H1 (cell line): Measurements from ENCODE around the gene TBC1D22A. TPM values are rescaled to one million over a fixed set of nuclear protein-coding genes. Genes with fewer than 3 reads are reported as not detected.

Experiments
- CTCF ChIA-PET: fragments of 300-600 bp; sonication (Branson Sonifier 250); formaldehyde crosslinking; loops from one replicate; lab custom pipeline; 2021; ENCODE audit not compliant: partially characterized antibody; lab: Charles Lee
- POLR2A ChIA-PET: fragments of 300-600 bp; sonication (Branson Sonifier 250); formaldehyde crosslinking; loops from one replicate; lab custom pipeline; 2021; ENCODE audit warnings: inconsistent platforms; ENCODE audit not compliant: partially characterized antibody; lab: Charles Lee
- DNase-seq, 2 experiments: peaks; one replicate each; pipeline versions ENCODE4 v3.0.0 to v3.0.0-alpha.2; 2010 to 2022; ENCODE audit warnings: low spot score in 2 of 2, low read depth in 1 of 2, mixed read lengths in 1 of 2
- FAIRE-seq: peaks from 2 replicates; lab custom pipeline; 2011; peaks lifted over from hg19 to GRCh38; lab: Jason Lieb, UNC
- H2AFZ ChIP-seq: 2 replicates; pipeline ENCODE4 v1.8.1; 2012; ENCODE audit warnings: low read length, inconsistent platforms
- H2AK5ac ChIP-seq: 2 replicates; pipeline ENCODE4 v1.6.1; 2013; ENCODE audit warnings: low read depth, low read length
- H2BK120ac ChIP-seq: replicated peaks from 2 replicates; pipeline ENCODE3; 2013; ENCODE audit warnings: low read depth, low read length, inconsistent platforms
- H2BK12ac ChIP-seq: 2 replicates; pipeline ENCODE4 v1.6.1; 2013; ENCODE audit warnings: low read depth, low read length
- H2BK15ac ChIP-seq: 2 replicates; pipeline ENCODE4 v1.6.1; 2013; ENCODE audit warnings: low read length
- H2BK20ac ChIP-seq: 2 replicates; pipeline ENCODE4 v1.6.1; 2013; ENCODE audit warnings: low read length
- H2BK5ac ChIP-seq: 2 replicates; pipeline ENCODE4 v1.6.1; 2013; ENCODE audit warnings: low read depth, low read length
- H3K14ac ChIP-seq: 2 replicates; pipeline ENCODE4 v1.6.1; 2013; ENCODE audit warnings: inconsistent platforms; ENCODE audit not compliant: insufficient read length
- H3K18ac ChIP-seq: 2 replicates; pipeline ENCODE4 v1.6.1; 2013; ENCODE audit warnings: low read length; ENCODE audit errors: extremely low read depth
- H3K23ac ChIP-seq: 2 replicates; pipeline ENCODE4 v1.6.1; 2013; ENCODE audit warnings: inconsistent platforms; ENCODE audit not compliant: insufficient read length
- H3K23me2 ChIP-seq: 2 replicates; pipeline ENCODE4 v1.6.1; 2013; ENCODE audit warnings: low read depth, low read length
- H3K27ac ChIP-seq: 2 replicates; pipeline ENCODE4 v1.6.1; 2011; ENCODE audit warnings: low read depth, low read length, inconsistent platforms
- H3K27me3 ChIP-seq, 4 experiments: replicated peaks in 1 of 4; 1 replicate in 1 of 4; 2 replicates in 3 of 4; pipeline versions ENCODE4 v1.6.1 to v1.8.1; 2011 to 2013; ENCODE audit warnings: low read length in 3 of 4, mild to moderate bottlenecking in 3 of 4, inconsistent platforms in 2 of 4, mixed read lengths in 2 of 4, moderate library complexity in 1 of 4; ENCODE audit not compliant: control insufficient read depth in 3 of 4, insufficient read depth in 3 of 4; ENCODE audit errors: extremely low read depth in 1 of 4
- H3K36me3 ChIP-seq, 4 experiments: 2 replicates each; pipeline versions ENCODE4 v1.6.1 to v1.8.1; 2011 to 2013; ENCODE audit warnings: mild to moderate bottlenecking in 4 of 4, low read length in 3 of 4, moderate library complexity in 2 of 4, control low read depth in 1 of 4, inconsistent platforms in 1 of 4; ENCODE audit not compliant: insufficient read depth in 4 of 4, control insufficient read depth in 2 of 4
- H3K4ac ChIP-seq: replicated peaks from 2 replicates; pipeline ENCODE3; 2013; ENCODE audit warnings: low read length, low read depth, mixed read lengths, inconsistent platforms; ENCODE audit not compliant: insufficient read length
- H3K4me1 ChIP-seq, 4 experiments: replicated peaks in 1 of 4; 1 replicate in 1 of 4; 2 replicates in 3 of 4; pipeline versions ENCODE4 v1.6.1 to v1.8.1; 2011 to 2013; ENCODE audit warnings: low read length in 3 of 4, inconsistent platforms in 2 of 4, mixed read lengths in 1 of 4; ENCODE audit not compliant: insufficient read depth in 4 of 4, control insufficient read depth in 3 of 4
- H3K4me2 ChIP-seq, 2 experiments: 2 replicates each; pipeline versions ENCODE4 v1.6.1 to v1.8.1; 2011 to 2013; ENCODE audit warnings: low read depth in 2 of 2, low read length in 2 of 2, control low read depth in 1 of 2, inconsistent platforms in 1 of 2, mild to moderate bottlenecking in 1 of 2; ENCODE audit not compliant: insufficient read depth in 1 of 2
- H3K4me3 ChIP-seq, 4 experiments: fragments of 200-600, 300-600 bp in 1 of 4; sonication (generic), shearing (Covaris generic), sonication (Bioruptor Twin) in 1 of 4; 2 replicates each; pipeline versions ENCODE4 v1.5.1 to v1.8.1; 2011 to 2016; ENCODE audit warnings: low read length in 4 of 4, low read depth in 3 of 4, control low read depth in 2 of 4, inconsistent platforms in 2 of 4, mild to moderate bottlenecking in 2 of 4, mixed read lengths in 1 of 4, moderate library complexity in 1 of 4; ENCODE audit not compliant: insufficient read depth in 2 of 4; ENCODE audit errors: extremely low read depth in 1 of 4
- H3K56ac ChIP-seq: replicated peaks from 2 replicates; pipeline ENCODE3; 2013; ENCODE audit warnings: low read depth, mild to moderate bottlenecking, mixed read lengths, low read length, inconsistent platforms; ENCODE audit not compliant: insufficient read length
- H3K79me1 ChIP-seq: 2 replicates; pipeline ENCODE4 v1.6.1; 2013; ENCODE audit warnings: low read depth, low read length, control low read depth
- H3K79me2 ChIP-seq, 2 experiments: 2 replicates each; pipeline versions ENCODE4 v1.6.1 to v1.8.1; 2012 to 2013; ENCODE audit warnings: low read length in 2 of 2, mild to moderate bottlenecking in 2 of 2, inconsistent platforms in 1 of 2; ENCODE audit not compliant: insufficient read depth in 2 of 2, control insufficient read depth in 1 of 2
- H3K9ac ChIP-seq, 4 experiments: replicated peaks in 1 of 4; 1 replicate in 1 of 4; 2 replicates in 3 of 4; pipeline versions ENCODE4 v1.6.1 to v1.8.1; 2011 to 2013; ENCODE audit warnings: low read depth in 3 of 4, low read length in 3 of 4, control low read depth in 2 of 4, mild to moderate bottlenecking in 2 of 4, moderate library complexity in 2 of 4, inconsistent platforms in 1 of 4; ENCODE audit errors: extremely low read depth in 1 of 4
- H3K9me3 ChIP-seq, 2 experiments: 2 replicates each; pipeline versions ENCODE4 v1.6.1 to v1.8.1; 2012 to 2013; ENCODE audit warnings: mild to moderate bottlenecking in 2 of 2, moderate library complexity in 2 of 2, control low read depth in 1 of 2, inconsistent platforms in 1 of 2, low read depth in 1 of 2, low read length in 1 of 2, mixed read lengths in 1 of 2; ENCODE audit not compliant: insufficient read depth in 2 of 2
- H4K20me1 ChIP-seq, 2 experiments: replicated peaks in 1 of 2; 2 replicates each; pipeline versions ENCODE3 to v1.8.1; 2011 to 2013; ENCODE audit warnings: inconsistent platforms in 2 of 2, low read length in 2 of 2, mild to moderate bottlenecking in 1 of 2; ENCODE audit not compliant: insufficient read depth in 2 of 2, control insufficient read depth in 1 of 2
- H4K5ac ChIP-seq: 2 replicates; pipeline ENCODE4 v1.6.1; 2013; ENCODE audit warnings: low read length, low read depth, mixed read lengths, inconsistent platforms; ENCODE audit not compliant: insufficient read length
- H4K8ac ChIP-seq: 2 replicates; pipeline ENCODE4 v1.8.0; 2013; ENCODE audit warnings: mild to moderate bottlenecking, moderate library complexity, low read length, inconsistent platforms; ENCODE audit not compliant: insufficient read depth; ENCODE audit errors: extremely low read depth
- H4K91ac ChIP-seq: replicated peaks from 2 replicates; pipeline ENCODE3; 2013; ENCODE audit warnings: low read length, mixed read lengths, inconsistent platforms; ENCODE audit not compliant: insufficient read length
- CREB1 ChIP-seq: IDR thresholded peaks from 2 replicates; pipeline ENCODE4 v1.6.1; 2012; ENCODE audit warnings: inconsistent platforms
- CTBP2 ChIP-seq: IDR thresholded peaks from 2 replicates; pipeline ENCODE4 v1.7.0; 2011; ENCODE audit warnings: borderline replicate concordance, mild to moderate bottlenecking, moderate library complexity, mixed read lengths, low read length; ENCODE audit not compliant: insufficient read depth, insufficient read length
- RAD21 ChIP-seq, 2 experiments: IDR thresholded peaks in 1 of 2; conservative IDR thresholded peaks in 1 of 2; 2 replicates each; pipeline ENCODE4 v1.6.1; 2011; ENCODE audit warnings: low read depth in 2 of 2, low read length in 2 of 2, improper control_type of control experiment in 1 of 2, inconsistent platforms in 1 of 2, mild to moderate bottlenecking in 1 of 2, moderate library complexity in 1 of 2
- SP2 ChIP-seq: IDR thresholded peaks from 2 replicates; pipeline ENCODE4 v1.6.1; 2012; ENCODE audit warnings: mild to moderate bottlenecking, low read length, inconsistent platforms
- WGBS, 2 experiments: shearing (Covaris generic) in 1 of 2; methylation state at CpG; one replicate each; pipeline versions ENCODE4 v1.1.6 to v1.1.7; 2013 to 2015; ENCODE audit warnings: low lambda C conversion rate in 2 of 2, mixed read lengths in 2 of 2, inconsistent platforms in 1 of 2, low coverage in 1 of 2, missing lambda C conversion rate in 1 of 2; ENCODE audit not compliant: insufficient replicate concordance in 2 of 2, insufficient coverage in 1 of 2, insufficient read length in 1 of 2; ENCODE audit errors: extremely low coverage in 1 of 2, missing lambda C conversion rate in 1 of 2; 5-methylcytosine and 5-hydroxymethylcytosine counted together
- polyA plus RNA-seq, 7 experiments: library from polyadenylated mRNA; depleted of rRNA in 3 of 7; stranded (reverse) in 5 of 7; unstranded in 2 of 7; fragments of >200 nt in 5 of 7; fragments of 200-250 nt in 2 of 7; gene quantifications; 1 replicate in 5 of 7; 2 replicates in 1 of 7; 4 replicates in 1 of 7; pipeline versions ENCODE4 v1.2.1 to v1.2.3, GENCODE V29; 2011 to 2013; ENCODE audit warnings: missing spikeins in 2 of 7, mixed read lengths in 2 of 7
- total RNA-seq: library from RNA; stranded (reverse); fragmentation: NEBNext Ultra II Directional; extraction: Animal tissue kit (Norgen Biotek cat#: 25700); gene quantifications from 2 replicates; pipeline ENCODE4 v1.2.1, GENCODE V29; 2021
- TF ChIP-seq, protein P1 (sequence below), 3 experiments: IDR thresholded peaks; 1 replicate in 2 of 3; 2 replicates in 1 of 3; pipeline versions ENCODE4 v1.5.1 to v1.6.1; 2011; ENCODE audit warnings: low read length in 3 of 3, mild to moderate bottlenecking in 3 of 3, inconsistent platforms in 2 of 3, low read depth in 1 of 3, moderate library complexity in 1 of 3; ENCODE audit not compliant: insufficient read depth in 1 of 3; ENCODE audit errors: control extremely low read depth in 1 of 3

The TBC1D22A gene
- total and polyA plus RNA-seq, 2 of the 8 experiments (the other 6 are each of a cell fraction or from before 2014, with no cell fraction given), result 11.9 to 18.4 TPM

DNA sequence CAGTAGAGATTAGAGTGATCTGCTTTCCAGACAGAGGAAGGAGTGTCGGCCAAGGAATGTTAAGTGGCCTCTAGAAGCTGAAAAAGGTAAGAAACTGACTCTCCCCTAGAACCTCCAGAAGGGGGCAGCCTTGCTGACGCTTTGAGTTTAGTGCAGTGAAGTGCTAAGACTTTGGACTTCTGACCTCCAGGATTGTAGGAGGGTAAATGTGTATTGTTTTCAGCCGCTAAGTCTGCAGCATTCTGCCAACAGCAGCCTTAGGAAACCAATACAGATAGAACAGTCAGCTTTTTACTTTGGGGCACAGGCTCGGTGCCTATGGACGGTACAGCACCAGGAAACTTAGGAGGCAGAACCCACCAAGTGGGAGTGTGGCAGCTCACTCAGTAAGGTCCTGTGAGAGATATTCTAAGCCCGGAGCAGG lies 3.6 kb upstream of the TBC1D22A start:
- WGBS, 2 experiments, result 62% methylated on average over 6 of the region's 6 CpGs; no CpG with 5 or more reads in 1 of the 2 experiments
- peak; percentile 65 for FAIRE-seq

More for the DNA sequence above, 3.6 kb upstream of the TBC1D22A start:
- TF ChIP-seq CREB1 (no peak), RAD21 (IDR thresholded peaks at IDR 0.05 in 1 of 2, conservative IDR thresholded peaks at IDR 0.05 in 1 of 2; ENCODE audit: low read depth in 2 of 2, low read length in 2 of 2) (peak; percentile 50 to 66), SP2 (no peak), CTBP2 (no peak)
- TF ChIP-seq, protein P1, sequence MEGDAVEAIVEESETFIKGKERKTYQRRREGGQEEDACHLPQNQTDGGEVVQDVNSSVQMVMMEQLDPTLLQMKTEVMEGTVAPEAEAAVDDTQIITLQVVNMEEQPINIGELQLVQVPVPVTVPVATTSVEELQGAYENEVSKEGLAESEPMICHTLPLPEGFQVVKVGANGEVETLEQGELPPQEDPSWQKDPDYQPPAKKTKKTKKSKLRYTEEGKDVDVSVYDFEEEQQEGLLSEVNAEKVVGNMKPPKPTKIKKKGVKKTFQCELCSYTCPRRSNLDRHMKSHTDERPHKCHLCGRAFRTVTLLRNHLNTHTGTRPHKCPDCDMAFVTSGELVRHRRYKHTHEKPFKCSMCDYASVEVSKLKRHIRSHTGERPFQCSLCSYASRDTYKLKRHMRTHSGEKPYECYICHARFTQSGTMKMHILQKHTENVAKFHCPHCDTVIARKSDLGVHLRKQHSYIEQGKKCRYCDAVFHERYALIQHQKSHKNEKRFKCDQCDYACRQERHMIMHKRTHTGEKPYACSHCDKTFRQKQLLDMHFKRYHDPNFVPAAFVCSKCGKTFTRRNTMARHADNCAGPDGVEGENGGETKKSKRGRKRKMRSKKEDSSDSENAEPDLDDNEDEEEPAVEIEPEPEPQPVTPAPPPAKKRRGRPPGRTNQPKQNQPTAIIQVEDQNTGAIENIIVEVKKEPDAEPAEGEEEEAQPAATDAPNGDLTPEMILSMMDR (IDR thresholded peaks at IDR 0.05; ENCODE audit: control extremely low read depth in 1 of 3, insufficient read depth in 1 of 3, low read depth in 1 of 3, low read length in 3 of 3), result peak; percentile 22 to 86 (median 74)
- H2BK12ac ChIP-seq, result no peak overlapping the region
- H3K23ac ChIP-seq, result no peak overlapping the region
- no peak overlapping the region for H3K56ac ChIP-seq
- no peak overlapping the region for H2BK5ac ChIP-seq
- POLR2A ChIA-PET, result interaction anchor here (0.7 to 1.2 kb wide), 6 partner anchors 9 to 27 kb away, joined by 3 to 4 read pairs (median 3); no protein-coding TSS in a partner anchor
- peaks cover 0 to 4% (median 0%) of the 10 kb centered on the region in 4 experiments; a peak in 4 of 7 replicates for H3K4me1 ChIP-seq
- CTCF ChIA-PET, result interaction anchor here (0.6 to 5.0 kb wide), 21 partner anchors 10 to 195 kb away, joined by 3 to 35 read pairs (median 5); no protein-coding TSS in a partner anchor
- H3K79me2 ChIP-seq, result peaks cover 4 to 26% of the 10 kb centered on the region in 2 experiments
- H3K4me2 ChIP-seq, result no peak overlapping the region
- no peak overlapping the region for H3K4me3 ChIP-seq
- H2AK5ac ChIP-seq, result no peak overlapping the region
- peak; percentile 61 to 71 for DNase-seq
- no peak overlapping the region for H2BK20ac ChIP-seq
- peaks cover 0 to 9% (median 3%) of the 10 kb centered on the region in 4 experiments; a peak in 2 of 8 replicates for H3K36me3 ChIP-seq
- H3K27ac ChIP-seq, result no peak overlapping the region
- H3K18ac ChIP-seq, result no peak overlapping the region
- peaks cover 7% of the 10 kb centered on the region for H3K23me2 ChIP-seq
- H3K4ac ChIP-seq, result no peak overlapping the region
- peaks cover 4% of the 10 kb centered on the region; the same call in 1 of the 2 replicates for H3K79me1 ChIP-seq
- H3K9ac ChIP-seq, result no peak overlapping the region
- H4K5ac ChIP-seq, result no peak overlapping the region
- no peak overlapping the region for H2BK15ac ChIP-seq
- H2BK120ac ChIP-seq, result no peak overlapping the region
- H3K9me3 ChIP-seq, result peaks cover 13 to 27% of the 10 kb centered on the region in 2 experiments
- H4K20me1 ChIP-seq, result peaks cover 0 to 2% of the 10 kb centered on the region in 2 experiments
- H3K14ac ChIP-seq, result no peak overlapping the region
- H2AFZ ChIP-seq, result no peak overlapping the region; the same call in 1 of the 2 replicates
- no peak overlapping the region for H4K8ac ChIP-seq
- H3K27me3 ChIP-seq, result no peaks in the 10 kb centered on the region
- no peak overlapping the region for H4K91ac ChIP-seq
